HG02642 (cell line): ENCODE measurements around the gene PKM.
A peak's percentile ranks its signal among the peaks of the same experiment; 100 is the strongest.

Experiments
- ATAC-seq: cut with Tn5 transposase; IDR thresholded peaks from one replicate; pipeline ENCODE4 v1.9.1; 2021; ENCODE audit warnings: mild to moderate bottlenecking; ENCODE audit not compliant: unreplicated experiment, poor library complexity

The PKM gene

GRCh38 chr15:72162569-72162968 is 68.4 kb downstream of the PKM start:
- ATAC-seq = no peak

- no peak for ATAC-seq
Measured at GRCh38 chr15:72161361-72162132, 69.4 kb downstream of the PKM start.

- no peak for ATAC-seq
Measured at GRCh38 chr15:72160696-72161245, 70.2 kb downstream of the PKM start.

- ATAC-seq = no peak
Measured at GRCh38 chr15:72156928-72157327, 74.1 kb downstream of the PKM start.

- ATAC-seq = peak; percentile 78
Measured at GRCh38 chr15:72155635-72156616, 75.1 kb downstream of the PKM start.

- ATAC-seq = no peak
Measured at GRCh38 chr15:72155003-72155621, 75.9 kb downstream of the PKM start.

GRCh38 chr15:72154316-72154715 is 76.7 kb downstream of the PKM start:
- no peak for ATAC-seq

- ATAC-seq = no peak
Measured at GRCh38 chr15:72153269-72154000, 77.6 kb downstream of the PKM start.
